Activated CD4-positive, alpha-beta memory T cell treated with anti-CD3 and anti-CD28 coated beads for 36 hours (primary cell): Measurements from ENCODE around the gene NKAIN2. TPM values are rescaled to one million over a fixed set of nuclear protein-coding genes. Genes with fewer than 3 reads are reported as not detected.

Experiments
- CTCF ChIA-PET: fragments of 350-600 bp; sonication (Branson Sonifier 250); formaldehyde crosslinking; loops from one replicate; lab custom pipeline; 2021; ENCODE audit warnings: antibody characterized with exemption, inconsistent platforms; lab: Charles Lee
- POLR2A ChIA-PET: fragments of 350-600 bp; sonication (Branson Sonifier 250); formaldehyde crosslinking; loops from one replicate; lab custom pipeline; 2021; ENCODE audit warnings: antibody characterized with exemption; lab: Charles Lee
- DNase-seq: peaks from one replicate; pipeline ENCODE4 v3.0.0-alpha.2; 2020
- H3K27ac Mint-ChIP-seq: one replicate; pipeline ENCODE4 v1.8.0; 2021; ENCODE audit warnings: mixed read lengths
- H3K27me3 Mint-ChIP-seq: one replicate; pipeline ENCODE4 v1.8.0; 2021; ENCODE audit warnings: mixed read lengths
- H3K36me3 Mint-ChIP-seq: one replicate; pipeline ENCODE4 v1.8.0; 2021; ENCODE audit warnings: mixed read lengths
- H3K4me1 Mint-ChIP-seq: one replicate; pipeline ENCODE4 v1.8.0; 2021; ENCODE audit warnings: low read depth, mixed read lengths
- H3K4me3 Mint-ChIP-seq: one replicate; pipeline ENCODE4 v1.8.0; 2021; ENCODE audit warnings: mild to moderate bottlenecking, mixed read lengths
- H3K9me3 Mint-ChIP-seq: one replicate; pipeline ENCODE4 v1.8.0; 2021; ENCODE audit warnings: mixed read lengths
- intact Hi-C: fragments of 100-400 bp; cut with micrococcal nuclease; formaldehyde crosslinking; loops from one replicate; pipeline ENCODE4 v1.15.1; 2023
- total RNA-seq, 2 experiments: library from RNA; stranded (reverse); gene quantifications; one replicate each; pipeline ENCODE4 v1.2.3, GENCODE V29; 2021

The NKAIN2 gene
- total RNA-seq, 2 experiments from 2014 or later, result not detected

DNA sequence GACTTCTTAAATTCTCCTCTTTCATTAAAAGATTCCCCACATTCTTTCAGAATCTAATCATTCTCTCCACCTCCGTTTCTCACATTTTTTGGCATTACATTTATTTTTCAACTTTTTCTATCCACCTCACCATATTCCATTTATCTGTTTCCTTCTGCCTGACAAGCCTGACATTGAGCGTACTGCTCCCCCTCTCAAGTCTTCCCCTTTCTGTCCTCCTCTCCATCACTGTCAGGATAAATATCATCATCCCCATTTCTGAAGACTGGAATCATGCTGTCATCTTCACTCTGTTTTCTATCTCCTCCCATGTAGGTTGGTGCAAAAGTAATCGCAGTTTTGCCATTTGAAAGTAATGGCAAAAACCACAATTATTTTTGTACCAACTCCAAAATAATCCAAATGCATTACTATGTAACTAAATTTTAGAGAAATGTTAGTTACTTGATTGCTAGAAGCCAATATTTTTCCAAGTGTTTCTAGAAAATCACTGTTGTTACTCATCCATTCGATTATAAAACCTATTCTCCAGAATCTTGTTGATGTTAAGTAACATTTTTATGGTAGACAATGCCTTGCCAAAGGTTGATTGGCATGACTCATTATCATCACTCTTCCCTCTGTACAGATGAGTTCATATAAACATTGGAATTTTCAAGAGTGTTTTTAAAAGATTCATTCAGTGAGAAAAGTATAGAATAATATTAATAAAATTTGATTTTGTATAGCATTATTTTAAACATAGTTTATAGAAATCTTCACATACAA is 866.2 kb downstream of the NKAIN2 start:
- H3K27ac Mint-ChIP-seq, result no peak overlapping the region
- H3K9me3 Mint-ChIP-seq, result peaks cover 2% of the 10 kb centered on the region
- ChIA-PET CTCF (no interaction called here), POLR2A (no interaction called here)
- H3K36me3 Mint-ChIP-seq, result no peaks in the 10 kb centered on the region
- DNase-seq, result no peak
- intact Hi-C loops, result no loop called here
- no peaks in the 10 kb centered on the region for H3K27me3 Mint-ChIP-seq
- no peaks in the 10 kb centered on the region for H3K4me1 Mint-ChIP-seq
- no peak overlapping the region for H3K4me3 Mint-ChIP-seq

DNA sequence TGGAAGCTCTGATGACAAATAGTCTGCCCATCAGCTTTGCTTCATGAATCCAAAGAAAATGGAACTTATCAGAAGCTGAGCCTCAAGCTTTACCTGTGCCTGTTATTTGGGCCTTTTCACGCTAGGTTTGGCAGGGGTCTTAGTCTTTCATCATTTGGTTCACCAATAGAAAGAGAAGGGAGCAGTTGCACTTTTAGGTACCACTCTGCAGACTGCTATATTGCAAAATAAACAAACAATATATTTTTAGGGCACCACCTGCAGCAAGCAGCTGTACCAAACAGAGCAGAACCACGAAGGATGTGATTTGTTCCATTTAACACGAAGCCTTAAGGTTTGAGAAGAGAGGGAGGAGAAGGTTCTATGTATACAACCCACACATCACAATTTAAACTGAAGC is 867.1 kb downstream of the NKAIN2 start:
- Mint-ChIP-seq H3K4me1 (no peaks in the 10 kb centered on the region), H3K27ac (no peak overlapping the region), H3K9me3 (peaks cover 2% of the 10 kb centered on the region), H3K27me3 (no peaks in the 10 kb centered on the region), H3K4me3 (no peak overlapping the region), H3K36me3 (no peaks in the 10 kb centered on the region)
- intact Hi-C loops, result no loop called here
- DNase-seq, result no peak
- CTCF ChIA-PET, result no interaction called here
- POLR2A ChIA-PET, result no interaction called here

DNA sequence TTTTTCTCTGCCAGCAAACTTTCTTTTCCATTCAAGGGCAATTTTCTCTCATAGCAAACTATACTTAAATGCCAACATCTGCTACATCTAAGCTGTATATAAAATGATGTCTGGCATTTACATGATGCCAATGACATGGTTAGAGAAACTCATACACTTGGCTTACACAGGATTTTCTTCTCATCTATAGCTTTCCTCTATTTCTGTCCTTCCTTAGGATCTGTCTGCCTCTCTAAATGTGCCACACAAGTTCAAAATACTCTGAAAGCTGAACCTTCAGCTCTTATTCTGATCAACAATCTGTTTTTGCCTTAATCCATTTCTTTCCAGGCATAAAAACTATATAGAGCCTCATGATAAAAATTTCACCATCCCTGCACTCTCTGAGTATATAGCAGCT is 867.7 kb downstream of the NKAIN2 start:
- CTCF ChIA-PET, result no interaction called here
- intact Hi-C loops, result no loop called here
- no peak overlapping the region for H3K4me3 Mint-ChIP-seq

GRCh38 chr6:124674042-124674441 is 870.4 kb downstream of the NKAIN2 start:
- ChIA-PET CTCF (no interaction called here), POLR2A (no interaction called here)

More for the DNA sequence above, 867.7 kb downstream of the NKAIN2 start:
- POLR2A ChIA-PET, result no interaction called here
- Mint-ChIP-seq H3K27ac (no peak overlapping the region), H3K4me1 (no peaks in the 10 kb centered on the region), H3K36me3 (no peaks in the 10 kb centered on the region), H3K27me3 (no peaks in the 10 kb centered on the region), H3K9me3 (peaks cover 2% of the 10 kb centered on the region)
- DNase-seq, result no peak

DNA sequence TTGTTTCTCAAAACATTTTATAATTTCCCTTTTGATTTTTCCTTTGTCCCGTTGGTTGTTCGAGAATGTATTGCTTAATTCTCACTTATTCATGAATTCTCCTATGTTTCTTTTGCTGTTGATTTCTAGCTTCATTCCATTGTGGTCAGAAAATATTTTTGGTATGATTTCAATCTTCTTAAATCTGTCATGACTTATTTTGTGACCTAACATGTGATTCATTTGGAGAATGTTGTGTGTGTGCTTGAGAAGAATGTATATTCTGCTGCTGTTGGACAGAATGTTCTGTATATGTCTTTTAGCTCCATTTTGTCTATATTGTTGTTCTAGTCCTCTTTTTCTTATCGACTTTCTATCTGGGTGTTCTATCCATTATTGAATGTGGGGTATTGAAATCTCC is 872.4 kb downstream of the NKAIN2 start:
- CTCF ChIA-PET, result no interaction called here

More at GRCh38 chr6:124674042-124674441, 870.4 kb downstream of the NKAIN2 start:
- Mint-ChIP-seq H3K27me3 (no peaks in the 10 kb centered on the region), H3K9me3 (peaks cover 19% of the 10 kb centered on the region), H3K27ac (no peak overlapping the region), H3K4me1 (no peaks in the 10 kb centered on the region), H3K36me3 (no peaks in the 10 kb centered on the region), H3K4me3 (no peak overlapping the region)
- DNase-seq, result no peak
- intact Hi-C loops, result no loop called here

DNA sequence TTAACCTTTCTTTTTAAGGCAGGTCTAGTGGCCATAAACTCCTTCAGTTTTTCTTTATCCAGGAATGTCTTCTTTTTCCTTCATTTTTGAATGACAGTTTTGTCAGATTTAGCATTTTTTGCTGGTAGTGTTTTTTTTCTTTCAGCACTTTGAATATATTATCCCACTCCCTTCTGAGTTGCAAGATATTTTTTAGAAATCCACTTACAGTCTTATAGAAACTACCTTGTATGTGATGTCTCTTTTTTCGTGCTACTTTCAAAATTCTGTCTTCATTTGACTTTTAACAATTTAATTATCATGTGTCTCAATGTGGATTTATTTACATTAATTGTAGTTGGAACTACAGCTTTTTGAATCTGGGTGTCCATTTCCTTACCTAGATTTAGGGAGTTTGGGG is 874.2 kb downstream of the NKAIN2 start:
- Mint-ChIP-seq H3K27ac (no peak overlapping the region), H3K27me3 (no peaks in the 10 kb centered on the region), H3K4me1 (no peaks in the 10 kb centered on the region), H3K4me3 (no peak overlapping the region), H3K9me3 (peaks cover 27% of the 10 kb centered on the region), H3K36me3 (no peaks in the 10 kb centered on the region)
- intact Hi-C loops, result no loop called here
- CTCF ChIA-PET, result no interaction called here
- DNase-seq, result no peak
- POLR2A ChIA-PET, result no interaction called here

More for the DNA sequence above, 872.4 kb downstream of the NKAIN2 start:
- Mint-ChIP-seq H3K27me3 (no peaks in the 10 kb centered on the region), H3K27ac (no peak overlapping the region), H3K4me3 (no peak overlapping the region), H3K9me3 (peaks cover 27% of the 10 kb centered on the region), H3K36me3 (no peaks in the 10 kb centered on the region), H3K4me1 (no peaks in the 10 kb centered on the region)
- no peak for DNase-seq
- intact Hi-C loops, result no loop called here
- POLR2A ChIA-PET, result no interaction called here

DNA sequence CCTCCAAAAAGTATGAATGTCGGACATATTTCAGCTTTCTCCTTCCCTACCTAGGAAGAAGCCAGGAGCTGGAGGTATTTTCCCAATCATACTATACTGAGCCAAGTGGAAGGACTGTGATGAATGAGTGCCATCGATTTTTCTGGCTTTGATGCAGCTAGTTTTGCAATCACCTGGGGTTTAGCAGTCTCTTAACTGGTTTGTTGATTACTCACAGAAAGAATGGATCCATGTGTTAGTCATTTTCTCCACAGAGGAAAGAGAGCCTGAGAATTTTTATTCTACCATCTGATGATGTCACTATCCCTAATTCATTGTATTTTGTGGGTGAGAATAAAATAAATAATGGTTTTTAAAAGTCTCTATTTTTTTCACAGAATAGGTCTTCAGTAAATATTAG is 875.7 kb downstream of the NKAIN2 start:
- Mint-ChIP-seq H3K27me3 (no peaks in the 10 kb centered on the region), H3K4me3 (no peak overlapping the region)

DNA sequence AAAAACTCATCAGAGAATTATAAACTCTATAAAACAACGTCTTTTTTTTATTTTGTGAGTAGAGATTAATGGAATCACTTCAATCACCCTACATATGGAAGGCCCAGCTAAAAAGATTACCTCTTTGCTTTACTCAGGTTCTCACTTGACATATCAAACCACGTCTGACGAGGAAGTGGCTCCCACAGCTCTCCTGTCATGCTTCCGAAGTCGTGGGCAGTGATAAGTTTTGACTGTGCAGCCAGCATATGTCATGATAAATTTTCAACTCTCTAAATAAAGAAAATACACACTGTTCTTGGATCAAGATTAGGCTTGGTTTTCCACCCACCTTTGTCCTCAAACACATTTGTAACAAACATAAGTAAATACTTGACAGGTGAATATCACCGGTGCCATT is 879.1 kb downstream of the NKAIN2 start:
- DNase-seq, result no peak
- ChIA-PET POLR2A (no interaction called here), CTCF (no interaction called here)
- Mint-ChIP-seq H3K9me3 (peaks cover 21% of the 10 kb centered on the region), H3K27me3 (no peaks in the 10 kb centered on the region), H3K36me3 (no peaks in the 10 kb centered on the region), H3K27ac (no peak overlapping the region), H3K4me1 (no peaks in the 10 kb centered on the region), H3K4me3 (no peak overlapping the region)
- intact Hi-C loops, result no loop called here

More for the DNA sequence above, 875.7 kb downstream of the NKAIN2 start:
- no peak for DNase-seq
- POLR2A ChIA-PET, result no interaction called here
- H3K36me3 Mint-ChIP-seq, result no peaks in the 10 kb centered on the region
- peaks cover 25% of the 10 kb centered on the region for H3K9me3 Mint-ChIP-seq
- no peak overlapping the region for H3K27ac Mint-ChIP-seq
- CTCF ChIA-PET, result no interaction called here
- intact Hi-C loops, result no loop called here
- H3K4me1 Mint-ChIP-seq, result no peaks in the 10 kb centered on the region

DNA sequence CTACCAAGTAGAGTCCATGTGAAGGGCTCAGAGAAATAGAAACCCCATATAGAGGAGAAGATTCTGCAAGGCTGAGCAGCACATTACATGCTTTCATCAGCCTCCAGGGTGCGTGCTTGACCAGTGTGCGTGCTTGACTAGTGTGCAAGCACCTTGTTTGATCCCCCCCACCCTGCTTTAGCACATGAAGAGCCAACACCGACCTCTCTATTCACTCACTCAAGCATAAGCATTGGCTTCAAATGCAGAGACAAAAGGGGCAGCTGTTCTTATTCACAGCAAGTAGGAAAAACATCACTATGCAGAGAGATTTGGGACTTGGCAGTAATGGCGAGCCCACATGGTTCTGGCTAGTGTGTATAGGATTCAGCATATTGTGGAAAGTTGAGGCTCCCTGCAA is 879.8 kb downstream of the NKAIN2 start:
- Mint-ChIP-seq H3K9me3 (peaks cover 14% of the 10 kb centered on the region), H3K4me1 (no peaks in the 10 kb centered on the region), H3K4me3 (no peak overlapping the region), H3K27me3 (no peaks in the 10 kb centered on the region), H3K27ac (no peak overlapping the region), H3K36me3 (no peaks in the 10 kb centered on the region)
- ChIA-PET POLR2A (no interaction called here), CTCF (no interaction called here)
- DNase-seq, result no peak
- intact Hi-C loops, result no loop called here

- intact Hi-C loops, result no loop called here
- H3K4me1 Mint-ChIP-seq, result no peaks in the 10 kb centered on the region
- H3K9me3 Mint-ChIP-seq, result peaks cover 2% of the 10 kb centered on the region
- H3K27me3 Mint-ChIP-seq, result no peaks in the 10 kb centered on the region
- H3K27ac Mint-ChIP-seq, result no peak overlapping the region
- ChIA-PET CTCF (no interaction called here), POLR2A (no interaction called here)
- H3K4me3 Mint-ChIP-seq, result no peak overlapping the region
- H3K36me3 Mint-ChIP-seq, result no peaks in the 10 kb centered on the region
- no peak for DNase-seq
Observed at GRCh38 chr6:124684621-124685020, 881.0 kb downstream of the NKAIN2 start.

DNA sequence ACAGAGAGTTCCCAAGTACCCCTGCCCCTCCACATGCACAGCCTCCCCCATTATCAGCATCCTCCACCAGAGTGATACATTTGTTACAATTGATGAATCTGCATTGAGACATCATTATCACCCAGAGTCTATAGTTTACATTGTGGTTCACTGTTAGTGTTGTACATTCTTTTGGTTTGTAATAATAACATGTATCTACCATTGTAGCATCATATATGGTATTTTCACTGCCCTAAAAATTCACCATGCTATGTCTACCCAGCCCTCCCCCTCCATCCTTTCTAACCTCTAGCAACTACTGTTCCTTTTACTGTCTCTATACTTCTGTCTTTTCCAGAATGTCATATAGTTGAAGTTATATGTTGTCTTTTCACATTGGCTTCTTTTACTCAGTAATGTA is 884.7 kb downstream of the NKAIN2 start:
- ChIA-PET POLR2A (no interaction called here), CTCF (no interaction called here)
- Mint-ChIP-seq H3K36me3 (no peaks in the 10 kb centered on the region), H3K27ac (no peak overlapping the region), H3K9me3 (no peaks in the 10 kb centered on the region), H3K4me3 (no peak overlapping the region), H3K4me1 (no peaks in the 10 kb centered on the region), H3K27me3 (no peaks in the 10 kb centered on the region)
- DNase-seq, result no peak
- intact Hi-C loops, result no loop called here

DNA sequence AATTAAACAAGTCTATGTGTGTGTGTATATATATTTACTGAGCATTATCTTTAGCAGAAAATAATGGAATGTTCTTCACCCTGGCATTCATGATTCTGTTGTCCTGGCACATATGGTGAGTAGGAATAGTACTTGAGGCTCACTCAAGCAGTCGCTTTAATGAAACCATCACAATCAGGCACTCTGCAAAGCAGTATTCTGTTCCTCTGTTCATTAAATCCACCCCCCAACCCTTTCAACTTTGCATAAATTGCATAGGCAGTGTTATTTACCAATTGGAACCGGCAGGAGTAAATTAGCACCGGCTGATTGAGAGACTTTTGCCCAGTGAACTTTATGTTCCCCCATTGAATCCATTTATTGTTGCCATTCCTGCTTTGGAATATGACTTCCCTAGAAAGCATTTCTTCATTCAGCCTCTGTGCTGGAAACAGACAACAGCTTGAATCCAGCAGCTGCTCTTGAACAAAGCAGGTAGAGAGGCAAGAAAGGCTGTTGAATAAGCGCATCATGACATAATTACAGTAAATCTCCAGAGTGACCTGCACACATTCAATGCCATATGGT is 890.6 kb downstream of the NKAIN2 start:
- Mint-ChIP-seq H3K36me3 (no peaks in the 10 kb centered on the region), H3K4me3 (no peak overlapping the region), H3K9me3 (no peaks in the 10 kb centered on the region), H3K27ac (no peak overlapping the region), H3K4me1 (no peaks in the 10 kb centered on the region), H3K27me3 (no peaks in the 10 kb centered on the region)
- no peak for DNase-seq
- ChIA-PET POLR2A (no interaction called here), CTCF (no interaction called here)
- intact Hi-C loops, result no loop called here

- Mint-ChIP-seq H3K27me3 (no peaks in the 10 kb centered on the region), H3K9me3 (no peaks in the 10 kb centered on the region), H3K4me3 (no peak overlapping the region), H3K36me3 (no peaks in the 10 kb centered on the region), H3K27ac (no peak overlapping the region), H3K4me1 (no peaks in the 10 kb centered on the region)
- intact Hi-C loops, result no loop called here
- DNase-seq, result no peak
- ChIA-PET POLR2A (no interaction called here), CTCF (no interaction called here)
Observed at GRCh38 chr6:124699038-124699437, 895.4 kb downstream of the NKAIN2 start.
